Mammary epithelial cell (primary cell): ENCODE measurements around the gene LIN37.

Experiments used
- EZH2 ChIP-seq: IDR thresholded peaks from 2 replicates; pipeline ENCODE4 v1.6.1; 2012; ENCODE audit warnings: low read length, inconsistent platforms, borderline replicate concordance
- TF ChIP-seq, protein P1 (sequence below), 2 donors: IDR thresholded peaks in 1 of 2; conservative IDR thresholded peaks in 1 of 2; 2 replicates each; pipeline ENCODE4 v1.5.1; 2011 to 2012; ENCODE audit warnings: inconsistent platforms in 2 of 2, low read length in 2 of 2, mild to moderate bottlenecking in 2 of 2, control low read depth in 1 of 2, low read depth in 1 of 2; ENCODE audit not compliant: insufficient read depth in 1 of 2; ENCODE audit errors: extremely low read depth in 1 of 2

DNA sequence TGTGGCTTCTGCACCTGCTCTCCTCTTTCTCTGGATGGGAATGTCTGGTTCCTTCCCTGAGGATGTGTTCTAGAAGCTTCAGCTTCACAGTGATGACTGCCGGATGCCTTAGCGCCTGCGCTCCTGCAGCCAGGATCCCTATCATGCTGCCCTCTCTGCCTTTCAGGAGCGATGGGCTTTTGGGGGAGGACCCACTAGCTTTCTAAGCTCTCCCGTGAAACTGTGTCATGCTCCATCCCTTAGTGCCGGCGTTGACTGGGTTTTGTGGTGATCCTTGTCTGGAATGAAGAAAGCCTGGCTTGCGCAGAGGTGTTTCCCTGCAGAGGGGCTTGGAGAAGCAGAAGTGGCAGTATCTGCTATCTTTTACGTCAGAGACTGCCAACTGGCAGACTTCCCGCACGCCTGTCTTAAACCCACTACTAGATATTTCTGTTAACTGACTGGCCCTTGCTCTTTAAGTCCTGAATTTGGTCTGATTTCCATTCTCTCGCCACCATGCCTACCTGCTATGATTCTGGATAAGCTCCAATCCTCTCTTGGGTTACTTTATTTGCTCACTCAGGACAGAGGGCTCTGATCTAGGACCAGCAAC, 34.4 kb upstream of the LIN37 start:
- TF ChIP-seq, protein P1, sequence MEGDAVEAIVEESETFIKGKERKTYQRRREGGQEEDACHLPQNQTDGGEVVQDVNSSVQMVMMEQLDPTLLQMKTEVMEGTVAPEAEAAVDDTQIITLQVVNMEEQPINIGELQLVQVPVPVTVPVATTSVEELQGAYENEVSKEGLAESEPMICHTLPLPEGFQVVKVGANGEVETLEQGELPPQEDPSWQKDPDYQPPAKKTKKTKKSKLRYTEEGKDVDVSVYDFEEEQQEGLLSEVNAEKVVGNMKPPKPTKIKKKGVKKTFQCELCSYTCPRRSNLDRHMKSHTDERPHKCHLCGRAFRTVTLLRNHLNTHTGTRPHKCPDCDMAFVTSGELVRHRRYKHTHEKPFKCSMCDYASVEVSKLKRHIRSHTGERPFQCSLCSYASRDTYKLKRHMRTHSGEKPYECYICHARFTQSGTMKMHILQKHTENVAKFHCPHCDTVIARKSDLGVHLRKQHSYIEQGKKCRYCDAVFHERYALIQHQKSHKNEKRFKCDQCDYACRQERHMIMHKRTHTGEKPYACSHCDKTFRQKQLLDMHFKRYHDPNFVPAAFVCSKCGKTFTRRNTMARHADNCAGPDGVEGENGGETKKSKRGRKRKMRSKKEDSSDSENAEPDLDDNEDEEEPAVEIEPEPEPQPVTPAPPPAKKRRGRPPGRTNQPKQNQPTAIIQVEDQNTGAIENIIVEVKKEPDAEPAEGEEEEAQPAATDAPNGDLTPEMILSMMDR (conservative IDR thresholded peaks at IDR 0.05 in 1 of 2, IDR thresholded peaks at IDR 0.05 in 1 of 2; ENCODE audit: extremely low read depth in 1 of 2, insufficient read depth in 1 of 2, low read depth in 1 of 2, low read length in 2 of 2): no peak
- TF ChIP-seq EZH2: no peak
